T-helper 2 cell treated with Interferon-gamma antibody and Interleukin-4, amounts not matched to agents 5 μg/mL and 100 μg/mL, for 36 hours (primary cell): ENCODE results near the gene CHI3L1.
"Not testable (repeated sequence)": the region's sequence is repeated elsewhere in the genome, so short reads cannot be mapped to it uniquely, and the experiment has no call there.

ENCODE experiments used
- DNase-seq: peaks from one replicate; pipeline ENCODE4 v3.0.0; 2021; ENCODE audit warnings: low spot score
- H3K27ac Mint-ChIP-seq: one replicate; pipeline ENCODE4 v1.8.0; 2021; ENCODE audit warnings: mild to moderate bottlenecking, mixed read lengths
- H3K27me3 Mint-ChIP-seq: one replicate; pipeline ENCODE4 v1.8.0; 2021; ENCODE audit warnings: low read depth, mixed read lengths
- H3K36me3 Mint-ChIP-seq: one replicate; pipeline ENCODE4 v1.8.0; 2021; ENCODE audit warnings: low read depth, mixed read lengths
- H3K4me1 Mint-ChIP-seq: one replicate; pipeline ENCODE4 v1.8.0; 2021; ENCODE audit warnings: low read depth, mixed read lengths
- H3K4me3 Mint-ChIP-seq: one replicate; pipeline ENCODE4 v1.8.0; 2022; ENCODE audit warnings: mild to moderate bottlenecking, moderate library complexity, mixed read lengths
- H3K9me3 Mint-ChIP-seq: one replicate; pipeline ENCODE4 v1.8.0; 2021; ENCODE audit warnings: mixed read lengths

Gene CHI3L1

GRCh38 chr1:203186446-203187303 lies at the start of gene CHI3L1:
Gene CHI3L1 (minus strand): TSS chr1:203186704. CDS start chr1:203186623, 81 bp downstream.
- no peak for DNase-seq
- Mint-ChIP-seq H3K4me3 (no peak within 1 kb of the TSS), H3K9me3 (no peaks in the 10 kb centered on the region), H3K36me3 (no peaks in the 10 kb centered on the region), H3K4me1 (no peaks in the 10 kb centered on the region), H3K27ac (no peak within 1 kb of the TSS), H3K27me3 (peaks cover 14% of the 10 kb centered on the region)

GRCh38 chr1:203234901-203235300 lies 48.4 kb upstream of the CHI3L1 start:
- H3K4me1 Mint-ChIP-seq, DNase-seq, H3K27ac Mint-ChIP-seq, H3K36me3 Mint-ChIP-seq, H3K27me3 Mint-ChIP-seq, H3K4me3 Mint-ChIP-seq: not testable (repeated sequence)
- H3K9me3 Mint-ChIP-seq = peaks cover 13% of the 10 kb centered on the region

DNA sequence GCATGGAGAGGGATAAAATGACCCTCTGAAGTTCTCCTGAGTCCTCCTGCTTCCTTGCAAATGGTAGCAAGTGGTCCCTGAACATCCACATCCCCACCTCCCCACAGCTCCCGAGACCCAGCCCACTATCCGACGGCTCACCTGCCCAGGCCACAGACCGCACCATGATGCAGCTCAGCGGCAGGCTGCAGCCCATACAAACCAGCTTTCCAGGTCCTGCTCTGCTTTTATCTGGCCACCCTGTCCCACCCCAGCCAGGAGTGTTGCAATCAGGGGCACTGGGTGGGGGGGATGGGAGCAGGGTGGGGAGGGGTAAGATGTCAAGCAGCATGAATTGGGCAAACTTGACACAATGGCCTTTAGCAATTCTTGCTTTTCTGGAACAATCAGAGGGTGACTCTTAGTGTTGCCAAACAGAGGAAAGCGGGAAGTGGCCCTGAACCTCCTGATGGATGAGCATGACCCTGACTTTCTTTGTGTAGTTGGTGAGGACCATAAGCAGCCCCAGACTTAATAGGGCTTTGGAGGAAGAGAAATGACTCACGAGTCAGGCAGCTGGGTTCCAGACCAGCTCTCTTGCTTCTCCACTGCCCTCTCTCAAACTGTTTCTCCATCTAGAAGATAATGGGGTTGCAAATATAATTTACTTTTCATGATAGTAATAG lies 43.1 kb upstream of the CHI3L1 start, which contains the start of gene CHIT1:
CHIT1 (minus strand) TSS at position 203 of the 665 bp plus-strand sequence; CDS start at position 166, 37 bp downstream.
- DNase-seq = no peak
- Mint-ChIP-seq H3K36me3 (no peaks in the 10 kb centered on the region), H3K4me1 (no peaks in the 10 kb centered on the region), H3K27me3 (peaks cover 12% of the 10 kb centered on the region), H3K9me3 (peaks cover under 1% of the 10 kb centered on the region), H3K4me3 (no peak within 1 kb of the TSS), H3K27ac (no peak within 1 kb of the TSS)

GRCh38 chr1:203228670-203229069 lies 42.2 kb upstream of the CHI3L1 start:
- Mint-ChIP-seq H3K36me3 (no peaks in the 10 kb centered on the region), H3K4me3 (no peak overlapping the region), H3K27me3 (peaks cover 8% of the 10 kb centered on the region), H3K27ac (no peak overlapping the region), H3K9me3 (no peaks in the 10 kb centered on the region), H3K4me1 (no peaks in the 10 kb centered on the region)
- DNase-seq = no peak

GRCh38 chr1:203227371-203228083 lies 41.0 kb upstream of the CHI3L1 start:
- Mint-ChIP-seq H3K9me3 (no peaks in the 10 kb centered on the region), H3K27me3 (peaks cover 6% of the 10 kb centered on the region), H3K4me3 (no peak overlapping the region), H3K36me3 (no peaks in the 10 kb centered on the region), H3K27ac (no peak overlapping the region), H3K4me1 (no peaks in the 10 kb centered on the region)
- DNase-seq = no peak

GRCh38 chr1:203225071-203225470 lies 38.6 kb upstream of the CHI3L1 start:
- no peak for DNase-seq
- H3K4me1 Mint-ChIP-seq = no peaks in the 10 kb centered on the region
- H3K27ac Mint-ChIP-seq = no peak overlapping the region

DNA sequence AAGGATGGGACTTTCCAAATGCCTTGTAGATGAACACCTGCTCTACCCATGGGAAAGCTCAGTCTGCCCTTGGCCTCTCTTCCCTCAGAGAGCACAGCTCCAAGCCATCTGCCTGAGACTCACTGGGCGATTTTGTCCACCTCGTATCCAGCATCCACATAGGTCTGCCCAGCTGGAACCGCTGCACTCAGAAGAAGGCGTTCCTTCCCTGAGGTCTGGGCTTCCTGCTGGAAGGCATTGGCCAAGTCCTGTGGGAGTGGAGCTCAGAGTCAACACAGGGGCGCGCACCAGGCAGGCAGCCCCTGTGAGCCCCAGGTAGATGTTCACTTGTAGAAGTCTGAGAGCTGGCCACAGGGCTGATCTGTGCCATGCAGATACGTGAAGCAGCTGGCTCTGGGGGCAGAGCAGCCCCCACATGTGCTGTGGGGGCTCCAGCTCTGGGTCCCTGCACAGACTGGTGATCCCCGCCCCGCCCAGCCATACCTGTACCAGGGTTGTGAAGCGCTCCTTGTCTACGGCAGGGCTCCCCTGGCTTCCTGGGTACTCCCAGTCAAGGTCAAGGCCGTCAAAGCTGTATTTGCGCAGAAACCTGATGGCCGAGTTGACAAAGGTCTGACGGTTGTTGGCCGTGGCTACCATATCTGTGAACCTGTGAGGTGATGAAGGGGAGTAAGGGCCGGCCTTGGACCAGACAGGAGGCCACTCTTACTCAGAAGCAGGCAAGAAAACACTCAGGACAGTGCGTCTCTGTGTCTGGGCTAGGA lies 36.7 kb upstream of the CHI3L1 start:
- H3K36me3 Mint-ChIP-seq = no peaks in the 10 kb centered on the region
- no peaks in the 10 kb centered on the region for H3K4me1 Mint-ChIP-seq
- H3K4me3 Mint-ChIP-seq = no peak overlapping the region
- no peaks in the 10 kb centered on the region for H3K9me3 Mint-ChIP-seq
- peaks cover 11% of the 10 kb centered on the region for H3K27me3 Mint-ChIP-seq
- H3K27ac Mint-ChIP-seq = no peak overlapping the region
- no peak for DNase-seq

More at GRCh38 chr1:203225071-203225470, 38.6 kb upstream of the CHI3L1 start:
- Mint-ChIP-seq H3K36me3 (no peaks in the 10 kb centered on the region), H3K27me3 (peaks cover 2% of the 10 kb centered on the region), H3K9me3 (no peaks in the 10 kb centered on the region), H3K4me3 (no peak overlapping the region)

GRCh38 chr1:203219934-203220333 lies 33.4 kb upstream of the CHI3L1 start:
- no peak overlapping the region for H3K4me3 Mint-ChIP-seq
- no peaks in the 10 kb centered on the region for H3K9me3 Mint-ChIP-seq
- no peaks in the 10 kb centered on the region for H3K36me3 Mint-ChIP-seq
- peaks cover 17% of the 10 kb centered on the region for H3K27me3 Mint-ChIP-seq
- DNase-seq = no peak
- no peak overlapping the region for H3K27ac Mint-ChIP-seq
- no peaks in the 10 kb centered on the region for H3K4me1 Mint-ChIP-seq

DNA sequence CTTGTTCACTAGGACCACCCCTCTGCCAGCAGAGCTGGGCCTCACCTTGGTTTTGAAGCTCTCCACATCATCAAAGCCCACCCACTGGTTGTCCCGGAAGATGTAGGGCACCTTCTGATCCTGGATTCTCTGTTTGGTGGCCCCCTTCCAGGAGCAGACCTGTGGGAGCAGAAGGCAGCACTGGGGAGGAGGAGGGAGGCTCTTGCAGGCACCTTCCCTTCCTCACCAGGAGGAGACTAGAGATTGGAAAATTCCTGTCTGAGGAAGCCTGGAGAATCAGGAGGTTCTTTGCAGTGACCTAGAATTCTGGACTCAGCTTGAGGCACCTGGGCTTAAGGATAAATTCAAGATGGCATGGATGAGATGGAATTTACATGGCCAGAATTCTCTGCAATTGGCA lies 32.7 kb upstream of the CHI3L1 start:
- no peaks in the 10 kb centered on the region for H3K4me1 Mint-ChIP-seq
- no peak for DNase-seq
- no peak overlapping the region for H3K4me3 Mint-ChIP-seq
- no peaks in the 10 kb centered on the region for H3K36me3 Mint-ChIP-seq
- no peak overlapping the region for H3K27ac Mint-ChIP-seq
- peaks cover 17% of the 10 kb centered on the region for H3K27me3 Mint-ChIP-seq
- H3K9me3 Mint-ChIP-seq = no peaks in the 10 kb centered on the region

DNA sequence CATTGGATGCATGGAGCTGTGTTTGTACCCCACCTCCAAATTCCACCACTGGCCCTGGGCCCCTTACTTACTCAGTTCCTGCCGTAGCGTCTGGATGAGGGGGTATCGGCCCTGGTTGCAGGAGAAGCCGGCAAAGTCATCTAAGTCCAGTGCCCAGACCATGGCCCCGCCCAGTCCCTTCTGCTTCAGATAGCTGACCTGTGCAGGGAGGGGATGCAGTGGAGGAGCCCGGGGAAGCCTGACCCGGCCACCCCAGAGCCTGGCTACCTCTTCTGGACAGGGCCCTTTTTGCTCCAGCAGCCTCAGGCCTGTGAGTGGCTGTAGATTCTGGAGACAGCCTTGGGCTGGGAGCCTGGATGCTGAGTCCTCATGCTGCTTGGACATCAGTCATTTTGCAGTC lies 31.2 kb upstream of the CHI3L1 start:
- Mint-ChIP-seq H3K4me3 (no peak overlapping the region), H3K27ac (no peak overlapping the region), H3K27me3 (peaks cover 20% of the 10 kb centered on the region), H3K4me1 (no peaks in the 10 kb centered on the region), H3K9me3 (no peaks in the 10 kb centered on the region), H3K36me3 (no peaks in the 10 kb centered on the region)
- DNase-seq = no peak

DNA sequence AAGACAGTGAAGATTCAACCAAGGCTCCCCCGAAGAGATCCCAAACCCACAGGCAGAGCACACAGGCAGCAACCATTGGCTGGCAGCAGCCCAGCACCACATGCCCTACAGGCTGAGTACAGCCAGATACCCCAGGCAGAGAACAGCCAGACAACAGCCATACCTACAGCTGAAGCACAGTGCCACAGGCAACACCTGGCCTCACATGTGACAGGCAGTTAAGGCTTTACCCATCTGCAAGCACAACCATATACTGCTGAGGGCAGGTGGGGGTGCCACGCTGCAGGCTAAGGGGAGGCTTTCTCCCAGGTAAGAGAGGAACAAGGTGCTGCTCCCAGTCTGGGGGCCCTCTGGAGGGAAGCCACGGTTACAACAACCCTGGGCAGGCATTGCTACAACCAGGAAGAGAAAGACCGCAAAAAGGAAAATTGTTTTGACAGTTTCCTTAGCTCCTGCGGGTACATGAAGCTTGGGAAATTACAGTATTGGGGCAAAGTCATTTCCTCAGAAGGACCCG lies 30.7 kb upstream of the CHI3L1 start:
- no peak overlapping the region for H3K27ac Mint-ChIP-seq
- H3K9me3 Mint-ChIP-seq = no peaks in the 10 kb centered on the region
- no peak for DNase-seq
- H3K4me3 Mint-ChIP-seq = no peak overlapping the region
- peaks cover 20% of the 10 kb centered on the region for H3K27me3 Mint-ChIP-seq
- no peaks in the 10 kb centered on the region for H3K36me3 Mint-ChIP-seq
- no peaks in the 10 kb centered on the region for H3K4me1 Mint-ChIP-seq

- Mint-ChIP-seq H3K9me3 (no peaks in the 10 kb centered on the region), H3K4me1 (no peaks in the 10 kb centered on the region), H3K27me3 (peaks cover 20% of the 10 kb centered on the region), H3K27ac (no peak overlapping the region), H3K4me3 (no peak overlapping the region), H3K36me3 (no peaks in the 10 kb centered on the region)
- DNase-seq = peak; percentile 39
Observed at GRCh38 chr1:203216274-203217138, 30.0 kb upstream of the CHI3L1 start.
